22Rv1 (cell line): ENCODE measurements around the gene GUCY2C.
A peak's percentile ranks its signal among the peaks of the same experiment; 100 is the strongest.

Experiments
- H3K27ac ChIP-seq: fragments of 450-650 bp; 2 replicates; pipeline ENCODE4 v1.5.1; 2017
- ZFX ChIP-seq: fragments of 450-650 bp; IDR thresholded peaks from 2 replicates; pipeline ENCODE4 v1.6.1; 2017; ENCODE audit warnings: antibody characterized with exemption, borderline replicate concordance
- TF ChIP-seq, protein P1 (sequence below): fragments of 450-650 bp; IDR thresholded peaks from 2 replicates; pipeline ENCODE4 v1.5.1; 2017; ENCODE audit warnings: mild to moderate bottlenecking

GUCY2C gene

DNA sequence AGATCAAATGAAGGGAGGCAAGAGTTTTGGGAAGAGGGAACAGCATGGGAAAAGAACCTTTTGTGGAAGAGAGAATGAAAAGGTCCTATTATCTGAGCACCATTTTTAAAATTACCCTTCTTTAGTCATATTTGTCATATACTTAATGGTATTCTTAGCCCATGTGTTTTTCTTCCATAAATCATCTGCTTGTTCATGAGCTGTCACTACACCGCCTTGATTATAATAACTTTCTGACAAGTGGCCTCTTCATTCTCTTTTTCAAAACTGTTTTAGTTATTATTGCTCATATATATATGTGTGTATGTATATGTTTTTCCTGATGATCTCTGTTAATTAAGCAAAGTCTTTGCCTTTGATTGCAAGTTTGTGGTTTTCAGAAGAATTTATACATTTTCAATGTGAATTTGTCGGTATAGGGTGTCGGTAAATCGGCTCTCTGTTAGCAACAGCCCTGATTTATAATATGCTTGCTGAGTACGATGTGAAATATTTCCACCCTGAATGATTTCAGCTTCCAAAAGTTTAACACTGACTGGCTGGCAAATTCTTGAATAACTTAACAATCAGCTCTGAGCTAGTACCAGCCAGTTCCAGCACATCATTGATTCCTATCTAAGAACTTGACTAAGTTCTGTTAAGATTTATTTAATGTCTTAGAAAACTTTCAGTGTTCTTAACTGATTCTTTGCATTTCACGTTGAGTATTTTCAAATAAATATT, 49.2 kb downstream of the GUCY2C start:
- H3K27ac ChIP-seq, result no peak overlapping the region
- TF ChIP-seq ZFX, result no peak
- TF ChIP-seq, protein P1, sequence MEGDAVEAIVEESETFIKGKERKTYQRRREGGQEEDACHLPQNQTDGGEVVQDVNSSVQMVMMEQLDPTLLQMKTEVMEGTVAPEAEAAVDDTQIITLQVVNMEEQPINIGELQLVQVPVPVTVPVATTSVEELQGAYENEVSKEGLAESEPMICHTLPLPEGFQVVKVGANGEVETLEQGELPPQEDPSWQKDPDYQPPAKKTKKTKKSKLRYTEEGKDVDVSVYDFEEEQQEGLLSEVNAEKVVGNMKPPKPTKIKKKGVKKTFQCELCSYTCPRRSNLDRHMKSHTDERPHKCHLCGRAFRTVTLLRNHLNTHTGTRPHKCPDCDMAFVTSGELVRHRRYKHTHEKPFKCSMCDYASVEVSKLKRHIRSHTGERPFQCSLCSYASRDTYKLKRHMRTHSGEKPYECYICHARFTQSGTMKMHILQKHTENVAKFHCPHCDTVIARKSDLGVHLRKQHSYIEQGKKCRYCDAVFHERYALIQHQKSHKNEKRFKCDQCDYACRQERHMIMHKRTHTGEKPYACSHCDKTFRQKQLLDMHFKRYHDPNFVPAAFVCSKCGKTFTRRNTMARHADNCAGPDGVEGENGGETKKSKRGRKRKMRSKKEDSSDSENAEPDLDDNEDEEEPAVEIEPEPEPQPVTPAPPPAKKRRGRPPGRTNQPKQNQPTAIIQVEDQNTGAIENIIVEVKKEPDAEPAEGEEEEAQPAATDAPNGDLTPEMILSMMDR, result no peak

DNA sequence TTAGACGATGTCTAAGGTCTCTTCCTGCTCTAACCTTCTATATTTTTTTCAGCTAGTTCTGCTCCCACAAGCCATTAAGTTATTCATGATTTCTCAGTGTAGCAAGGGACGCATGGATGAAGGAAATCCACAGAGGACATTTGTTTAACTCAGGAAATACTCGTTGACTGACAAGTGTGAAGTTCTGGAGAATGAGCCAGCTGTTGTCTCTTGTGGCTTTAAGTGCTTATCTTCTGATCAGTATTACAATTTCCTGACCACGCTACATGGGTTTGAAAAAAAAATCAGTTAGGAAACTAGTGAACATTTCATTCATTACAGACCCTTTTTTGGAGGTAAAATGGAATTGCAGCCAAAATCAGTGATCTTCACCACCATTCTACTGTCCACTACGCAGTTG, 53.1 kb downstream of the GUCY2C start:
- H3K27ac ChIP-seq, result no peak overlapping the region
- TF ChIP-seq, protein P1, result no peak
- no peak for TF ChIP-seq ZFX

DNA sequence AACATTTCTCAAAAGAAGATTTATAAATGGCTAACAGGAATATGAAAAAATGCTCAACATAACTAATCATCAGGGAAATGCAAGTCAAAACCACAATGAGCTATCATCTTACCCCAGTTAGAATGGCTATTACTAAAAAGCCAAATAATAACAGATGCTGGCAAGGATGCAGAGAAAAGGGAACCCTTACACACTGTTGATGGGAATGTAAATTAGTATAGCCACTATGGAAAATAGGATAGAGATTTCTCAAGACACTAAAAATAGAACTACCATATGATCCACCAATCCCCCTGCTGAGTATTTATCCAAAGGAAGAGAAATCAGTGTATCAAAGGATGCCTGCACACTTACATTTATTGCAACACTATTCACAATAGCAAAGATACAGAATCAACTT, 58.3 kb downstream of the GUCY2C start:
- H3K27ac ChIP-seq, result no peak overlapping the region
- TF ChIP-seq, protein P1, result no peak
- TF ChIP-seq ZFX, result no peak

DNA sequence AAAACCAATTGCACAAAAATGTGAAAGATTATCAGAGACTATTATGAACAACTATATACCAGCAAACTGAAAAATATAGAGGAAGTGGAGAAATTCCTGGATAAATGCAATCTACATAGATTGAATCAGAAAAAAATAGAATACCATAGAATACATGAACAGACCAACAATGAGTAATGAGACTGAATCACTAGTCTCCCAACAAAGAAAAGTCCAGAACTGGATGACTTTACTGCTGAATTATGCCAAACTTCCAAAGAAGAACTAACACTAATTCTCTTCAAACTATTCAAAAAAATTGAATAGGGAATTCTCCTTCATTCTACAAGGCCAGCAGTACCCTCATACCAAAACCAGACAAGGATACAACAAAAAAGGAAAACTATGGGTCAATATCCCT, 60.6 kb downstream of the GUCY2C start:
- H3K27ac ChIP-seq, result no peak overlapping the region
- TF ChIP-seq, protein P1, result no peak
- no peak for TF ChIP-seq ZFX

DNA sequence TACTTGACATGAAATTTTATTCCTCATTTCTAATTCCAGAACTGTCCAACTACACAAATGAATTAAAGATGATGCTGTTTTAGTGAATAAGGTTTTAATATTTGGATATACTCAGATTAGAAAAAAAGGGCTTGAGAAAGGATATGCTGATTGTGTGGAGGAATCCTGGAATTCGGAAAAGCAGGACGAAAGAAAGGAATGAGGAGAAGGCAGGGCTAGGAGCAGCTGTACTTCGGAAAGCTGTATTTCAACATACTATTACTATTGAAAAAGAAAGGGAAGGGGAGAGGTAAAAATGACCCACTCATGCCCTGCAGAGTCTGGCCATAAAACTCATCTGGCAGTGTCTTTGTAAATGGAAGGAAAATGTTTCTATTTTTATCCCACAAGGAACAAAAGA, 65.6 kb downstream of the GUCY2C start:
- H3K27ac ChIP-seq, result no peak overlapping the region
- TF ChIP-seq, protein P1, result no peak
- no peak for TF ChIP-seq ZFX

GRCh38 chr12:14629832-14630710, 66.3 kb downstream of the GUCY2C start:
- TF ChIP-seq ZFX, result no peak
- TF ChIP-seq, protein P1, result peak; percentile 100
- H3K27ac ChIP-seq, result no peak overlapping the region

GRCh38 chr12:14628771-14629170, 67.6 kb downstream of the GUCY2C start:
- H3K27ac ChIP-seq, result no peak overlapping the region
- TF ChIP-seq, protein P1, result no peak
- no peak for TF ChIP-seq ZFX
